Uterus (tissue), 2 donors: ENCODE data around the gene ZC3H13.

Experiments
- POLR2A ChIP-seq, 2 donors: fragments of 450-650 bp; IDR thresholded peaks; one replicate each; pipeline ENCODE4 v1.6.1; 2016; ENCODE audit warnings: antibody characterized with exemption in 2 of 2, mild to moderate bottlenecking in 1 of 2, moderate library complexity in 1 of 2
- TF ChIP-seq, protein P1 (sequence below), 4 experiments: fragments of 200-600 bp in 2 of 4; fragments of 450-650 bp in 2 of 4; sonication (generic) in 2 of 4; IDR thresholded peaks; one replicate each; pipeline ENCODE4 v1.5.1; 2016 to 2019; ENCODE audit warnings: antibody characterized with exemption in 4 of 4, mild to moderate bottlenecking in 2 of 4, moderate library complexity in 1 of 4

DNA sequence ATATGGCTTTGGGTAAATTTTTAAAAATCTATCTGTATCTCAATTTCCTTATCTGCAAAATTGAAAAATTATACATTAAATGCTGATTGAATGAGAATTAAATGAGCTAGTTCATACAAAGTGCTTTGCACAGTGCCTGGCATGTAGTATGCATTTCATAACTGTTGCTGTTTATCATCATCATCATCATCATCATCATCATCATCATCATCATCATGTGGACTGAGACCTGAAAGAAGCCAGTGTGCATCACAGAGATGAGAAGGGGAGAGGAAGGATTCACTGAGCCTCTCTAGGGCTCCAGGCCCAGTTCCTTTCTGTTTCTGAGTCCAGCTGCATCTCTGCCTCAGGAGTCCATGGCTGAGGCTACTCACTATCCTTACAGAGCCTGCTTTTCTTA lies 6.9 kb upstream of the ZC3H13 start:
- TF ChIP-seq, protein P1, sequence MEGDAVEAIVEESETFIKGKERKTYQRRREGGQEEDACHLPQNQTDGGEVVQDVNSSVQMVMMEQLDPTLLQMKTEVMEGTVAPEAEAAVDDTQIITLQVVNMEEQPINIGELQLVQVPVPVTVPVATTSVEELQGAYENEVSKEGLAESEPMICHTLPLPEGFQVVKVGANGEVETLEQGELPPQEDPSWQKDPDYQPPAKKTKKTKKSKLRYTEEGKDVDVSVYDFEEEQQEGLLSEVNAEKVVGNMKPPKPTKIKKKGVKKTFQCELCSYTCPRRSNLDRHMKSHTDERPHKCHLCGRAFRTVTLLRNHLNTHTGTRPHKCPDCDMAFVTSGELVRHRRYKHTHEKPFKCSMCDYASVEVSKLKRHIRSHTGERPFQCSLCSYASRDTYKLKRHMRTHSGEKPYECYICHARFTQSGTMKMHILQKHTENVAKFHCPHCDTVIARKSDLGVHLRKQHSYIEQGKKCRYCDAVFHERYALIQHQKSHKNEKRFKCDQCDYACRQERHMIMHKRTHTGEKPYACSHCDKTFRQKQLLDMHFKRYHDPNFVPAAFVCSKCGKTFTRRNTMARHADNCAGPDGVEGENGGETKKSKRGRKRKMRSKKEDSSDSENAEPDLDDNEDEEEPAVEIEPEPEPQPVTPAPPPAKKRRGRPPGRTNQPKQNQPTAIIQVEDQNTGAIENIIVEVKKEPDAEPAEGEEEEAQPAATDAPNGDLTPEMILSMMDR (IDR thresholded peaks at IDR 0.05), result no peak
- no peak for TF ChIP-seq POLR2A (IDR thresholded peaks at IDR 0.05)
